Glomerular visceral epithelial cell (primary cell): ENCODE data around the gene BAG5.

ENCODE experiments used
- DNase-seq: peaks from one replicate; pipeline ENCODE4 v3.0.0-alpha.2; 2016; ENCODE audit errors: extremely low spot score

The BAG5 gene

DNA sequence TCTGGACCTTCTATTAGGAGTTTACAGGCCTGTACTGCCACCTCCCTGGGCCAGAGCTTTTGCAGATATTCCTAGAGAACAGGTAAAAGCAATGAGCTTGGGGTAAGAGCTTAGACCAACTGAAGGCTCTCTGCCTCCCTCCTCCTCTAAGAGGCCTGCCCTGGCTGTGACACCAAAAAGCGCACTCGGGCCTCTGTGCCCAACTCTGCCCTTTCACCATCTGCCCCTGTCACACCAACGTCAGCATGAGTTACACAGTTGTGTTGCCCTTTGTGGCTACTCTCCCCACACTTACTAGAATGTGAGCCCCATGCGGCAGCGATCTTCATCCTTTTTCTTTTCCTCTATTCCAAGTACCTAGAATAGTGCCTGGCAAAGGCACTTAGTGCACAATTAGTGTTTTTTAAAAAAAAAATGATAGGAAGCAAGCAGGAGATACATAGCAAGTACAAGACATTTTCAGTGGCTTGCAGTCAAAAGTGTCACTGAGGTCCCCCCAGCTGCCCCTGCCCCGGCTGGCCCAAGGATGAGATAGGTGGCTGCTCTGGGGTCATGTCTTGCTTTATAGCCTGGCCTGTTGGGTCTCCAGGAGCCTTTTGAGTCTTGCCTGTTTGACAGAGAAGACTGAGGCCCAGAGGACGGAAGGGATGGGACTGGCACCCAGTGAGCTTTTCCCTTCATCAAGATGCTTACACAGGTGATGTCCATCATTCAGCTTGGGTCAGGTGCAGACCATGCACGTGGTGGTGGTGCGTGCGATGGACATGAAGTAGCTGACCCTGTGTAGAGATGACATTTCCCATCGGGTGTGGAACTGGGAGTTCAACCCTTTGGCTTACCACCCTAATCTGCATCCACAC lies 52.4 kb downstream of the BAG5 start:
- DNase-seq = no peak

GRCh38 chr14:103508521-103509329 lies 53.7 kb downstream of the BAG5 start:
- DNase-seq = no peak

DNA sequence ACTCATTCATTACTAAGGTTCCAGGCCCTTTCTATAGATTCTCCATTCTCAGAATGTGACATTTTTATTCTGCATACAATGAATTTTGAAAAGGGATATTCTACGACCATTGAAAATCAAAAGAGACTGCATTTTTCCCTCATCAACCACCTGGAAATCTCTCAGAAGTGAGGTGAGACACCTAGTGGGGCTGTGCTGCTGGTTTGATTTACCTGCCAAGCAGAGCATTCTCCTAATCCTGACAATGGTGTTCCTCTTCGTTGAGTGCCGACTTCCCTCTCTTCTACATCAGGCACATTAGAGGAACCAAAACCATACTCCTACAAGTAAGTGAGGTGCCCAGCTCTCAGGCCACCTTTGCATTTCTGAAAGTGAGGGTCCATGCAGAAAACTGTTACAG lies 54.7 kb downstream of the BAG5 start:
- no peak for DNase-seq
